OCI-LY1 (cell line): ENCODE data around the gene SLC39A8.

Source experiments
- H2AFZ ChIP-seq: fragments of 200-600 bp; sonication (generic), shearing (Covaris generic); 2 replicates; pipeline ENCODE4 v1.6.0; 2014; ENCODE audit warnings: antibody characterized with exemption, mild to moderate bottlenecking, low read length
- H3F3A ChIP-seq: fragments of 200-600 bp; sonication (generic), shearing (Covaris generic); 2 replicates; pipeline ENCODE4 v1.6.0; 2014; ENCODE audit warnings: mild to moderate bottlenecking, antibody characterized with exemption, low read length, moderate library complexity; ENCODE audit not compliant: insufficient read depth
- H3K27ac ChIP-seq: fragments of 200-600 bp; sonication (generic); 2 replicates; pipeline ENCODE4 v1.5.1; 2014; ENCODE audit warnings: low read length, mixed run types, mild to moderate bottlenecking, low read depth; ENCODE audit not compliant: poor library complexity, severe bottlenecking
- H3K27me3 ChIP-seq: fragments of 200-600 bp; sonication (generic); 2 replicates; pipeline ENCODE4 v1.6.0; 2014; ENCODE audit warnings: antibody characterized with exemption, mild to moderate bottlenecking, low read length, moderate library complexity; ENCODE audit not compliant: insufficient read depth
- H3K36me3 ChIP-seq: fragments of 200-600 bp; sonication (generic); 2 replicates; pipeline ENCODE4 v1.6.1; 2014; ENCODE audit warnings: mild to moderate bottlenecking, antibody characterized with exemption, low read length, moderate library complexity, mixed read lengths; ENCODE audit not compliant: insufficient read depth
- H3K4me1 ChIP-seq: fragments of 200-600 bp; sonication (generic); 2 replicates; pipeline ENCODE4 v1.5.1; 2014; ENCODE audit warnings: mild to moderate bottlenecking, low read length, moderate library complexity; ENCODE audit not compliant: insufficient read depth, severe bottlenecking
- H3K4me2 ChIP-seq: fragments of 200-600 bp; sonication (generic), shearing (Covaris generic); 2 replicates; pipeline ENCODE4 v1.6.1; 2014; ENCODE audit warnings: low read length
- H3K4me3 ChIP-seq: fragments of 200-600 bp; sonication (generic); 2 replicates; pipeline ENCODE4 v1.5.1; 2014; ENCODE audit warnings: low read length, low read depth, mild to moderate bottlenecking, mixed read lengths; ENCODE audit not compliant: poor library complexity, severe bottlenecking
- H3K79me2 ChIP-seq: fragments of 200-600 bp; shearing (Covaris generic); 2 replicates; pipeline ENCODE4 v1.6.1; 2016; ENCODE audit warnings: mixed run types, low read length, mixed read lengths; ENCODE audit not compliant: insufficient read depth
- H3K9ac ChIP-seq: fragments of 200-600 bp; sonication (generic), shearing (Covaris generic); 2 replicates; pipeline ENCODE4 v1.6.1; 2014; ENCODE audit warnings: mild to moderate bottlenecking, low read length, mixed read lengths
- H3K9me2 ChIP-seq: fragments of 200-600 bp; sonication (generic), shearing (Covaris generic); 2 replicates; pipeline ENCODE4 v1.6.1; 2014; ENCODE audit warnings: low read depth, mild to moderate bottlenecking, low read length, mixed read lengths
- H3K9me3 ChIP-seq: fragments of 200-600 bp; shearing (Covaris generic); 2 replicates; pipeline ENCODE4 v1.6.1; 2014; ENCODE audit warnings: low read length, mixed read lengths
- H4K20me1 ChIP-seq: fragments of 200-600 bp; sonication (generic), shearing (Covaris generic); 2 replicates; pipeline ENCODE4 v1.6.0; 2016; ENCODE audit warnings: mild to moderate bottlenecking, low read length; ENCODE audit not compliant: insufficient read depth
- CTCF ChIP-seq: fragments of 200-600 bp; sonication (generic), shearing (Covaris generic); IDR thresholded peaks from 2 replicates; pipeline ENCODE4 v1.5.1; 2017; ENCODE audit warnings: mild to moderate bottlenecking, antibody characterized with exemption, low read length, moderate library complexity, mixed read lengths
- EZH2 ChIP-seq: fragments of 200-600 bp; sonication (generic), shearing (Covaris generic); IDR thresholded peaks from 2 replicates; pipeline ENCODE4 v1.8.0; 2017; ENCODE audit warnings: borderline replicate concordance, mixed run types, mild to moderate bottlenecking, antibody characterized with exemption, low read length, moderate library complexity, mixed read lengths

The SLC39A8 gene

DNA sequence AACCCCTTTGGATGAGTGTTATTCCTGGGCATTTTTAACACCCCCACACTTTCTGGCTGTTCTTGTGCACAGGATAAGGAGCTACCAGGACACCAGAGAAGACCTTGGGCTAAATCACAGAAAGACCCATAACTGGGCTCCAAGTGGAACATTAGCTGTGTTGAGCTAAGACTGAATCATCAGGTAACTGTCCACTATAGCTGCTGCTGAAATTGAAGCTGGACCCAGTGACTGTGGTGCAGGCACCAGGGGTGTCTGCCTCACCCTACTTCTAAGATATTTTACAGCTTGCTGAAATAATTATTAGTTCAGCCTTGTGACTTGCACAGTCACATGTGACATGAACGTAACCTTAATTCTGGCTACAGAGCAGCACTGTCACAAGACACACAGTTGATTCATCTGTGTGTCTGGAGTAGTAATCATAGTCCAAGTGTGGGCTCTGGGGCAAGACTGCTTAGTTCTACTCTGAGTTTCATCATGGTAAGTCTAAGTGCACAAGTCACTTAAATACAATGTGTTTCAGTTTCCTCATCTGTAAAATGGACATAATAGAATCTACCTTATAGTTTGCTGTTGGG is 127.4 kb downstream of the SLC39A8 start:
- H3K36me3 ChIP-seq = no peaks in the 10 kb centered on the region
- no peak overlapping the region for H2AFZ ChIP-seq
- H3K27ac ChIP-seq = no peak overlapping the region
- no peaks in the 10 kb centered on the region for H3F3A ChIP-seq
- H3K27me3 ChIP-seq = no peaks in the 10 kb centered on the region
- no peaks in the 10 kb centered on the region for H3K9me3 ChIP-seq
- TF ChIP-seq EZH2 (no peak), CTCF (no peak)
- H3K4me2 ChIP-seq = no peak overlapping the region
- no peaks in the 10 kb centered on the region for H3K9me2 ChIP-seq
- H3K9ac ChIP-seq = no peak overlapping the region
- H3K4me3 ChIP-seq = no peak overlapping the region
- no peaks in the 10 kb centered on the region for H4K20me1 ChIP-seq
- H3K79me2 ChIP-seq = no peaks in the 10 kb centered on the region
- H3K4me1 ChIP-seq = no peaks in the 10 kb centered on the region

- Histone ChIP-seq H3K9me2 (no peaks in the 10 kb centered on the region), H3K4me3 (no peak overlapping the region), H3K9me3 (no peaks in the 10 kb centered on the region), H3K9ac (no peak overlapping the region), H3K4me1 (no peaks in the 10 kb centered on the region), H3K36me3 (no peaks in the 10 kb centered on the region), H3K79me2 (no peaks in the 10 kb centered on the region), H3F3A (no peaks in the 10 kb centered on the region), H3K27me3 (no peaks in the 10 kb centered on the region), H4K20me1 (no peaks in the 10 kb centered on the region), H2AFZ (no peak overlapping the region), H3K4me2 (no peak overlapping the region), H3K27ac (no peak overlapping the region)
- no peak for TF ChIP-seq CTCF
- no peak for TF ChIP-seq EZH2
Measured at GRCh38 chr4:102217345-102217744, 127.9 kb downstream of the SLC39A8 start.

- no peaks in the 10 kb centered on the region for H3K9me3 ChIP-seq
- no peak overlapping the region for H2AFZ ChIP-seq
- H3K27me3 ChIP-seq = no peaks in the 10 kb centered on the region
- no peaks in the 10 kb centered on the region for H3K9me2 ChIP-seq
- H3F3A ChIP-seq = no peaks in the 10 kb centered on the region
- H3K27ac ChIP-seq = no peak overlapping the region
- TF ChIP-seq CTCF (no peak), EZH2 (no peak)
- H3K4me3 ChIP-seq = no peak overlapping the region
- no peak overlapping the region for H3K4me2 ChIP-seq
- no peaks in the 10 kb centered on the region for H3K36me3 ChIP-seq
- H4K20me1 ChIP-seq = no peaks in the 10 kb centered on the region
- no peaks in the 10 kb centered on the region for H3K4me1 ChIP-seq
- no peak overlapping the region for H3K9ac ChIP-seq
- H3K79me2 ChIP-seq = no peaks in the 10 kb centered on the region
Measured at GRCh38 chr4:102216666-102217065, 128.6 kb downstream of the SLC39A8 start.
